T-helper 1 cell treated with Interleukin-12 subunit alpha and Interleukin-12 subunit beta and Interleukin-4 antibody, amounts not matched to agents 30 μg/mL and 1 μg/mL, for 36 hours (primary cell): ENCODE results near the gene SLC19A1.

Source experiments
- H3K27ac Mint-ChIP-seq: one replicate; pipeline ENCODE4 v1.8.0; 2021; ENCODE audit warnings: mild to moderate bottlenecking, mixed read lengths
- H3K27me3 Mint-ChIP-seq: one replicate; pipeline ENCODE4 v1.8.0; 2021; ENCODE audit warnings: low read depth, mixed read lengths
- H3K36me3 Mint-ChIP-seq: one replicate; pipeline ENCODE4 v1.8.0; 2021; ENCODE audit warnings: low read depth, mixed read lengths
- H3K4me1 Mint-ChIP-seq: one replicate; pipeline ENCODE4 v1.8.0; 2021; ENCODE audit warnings: low read depth, mixed read lengths
- H3K4me3 Mint-ChIP-seq: one replicate; pipeline ENCODE4 v1.8.0; 2021; ENCODE audit warnings: mild to moderate bottlenecking, moderate library complexity, mixed read lengths
- H3K9me3 Mint-ChIP-seq: one replicate; pipeline ENCODE4 v1.8.0; 2021; ENCODE audit warnings: mixed read lengths

Gene SLC19A1

DNA sequence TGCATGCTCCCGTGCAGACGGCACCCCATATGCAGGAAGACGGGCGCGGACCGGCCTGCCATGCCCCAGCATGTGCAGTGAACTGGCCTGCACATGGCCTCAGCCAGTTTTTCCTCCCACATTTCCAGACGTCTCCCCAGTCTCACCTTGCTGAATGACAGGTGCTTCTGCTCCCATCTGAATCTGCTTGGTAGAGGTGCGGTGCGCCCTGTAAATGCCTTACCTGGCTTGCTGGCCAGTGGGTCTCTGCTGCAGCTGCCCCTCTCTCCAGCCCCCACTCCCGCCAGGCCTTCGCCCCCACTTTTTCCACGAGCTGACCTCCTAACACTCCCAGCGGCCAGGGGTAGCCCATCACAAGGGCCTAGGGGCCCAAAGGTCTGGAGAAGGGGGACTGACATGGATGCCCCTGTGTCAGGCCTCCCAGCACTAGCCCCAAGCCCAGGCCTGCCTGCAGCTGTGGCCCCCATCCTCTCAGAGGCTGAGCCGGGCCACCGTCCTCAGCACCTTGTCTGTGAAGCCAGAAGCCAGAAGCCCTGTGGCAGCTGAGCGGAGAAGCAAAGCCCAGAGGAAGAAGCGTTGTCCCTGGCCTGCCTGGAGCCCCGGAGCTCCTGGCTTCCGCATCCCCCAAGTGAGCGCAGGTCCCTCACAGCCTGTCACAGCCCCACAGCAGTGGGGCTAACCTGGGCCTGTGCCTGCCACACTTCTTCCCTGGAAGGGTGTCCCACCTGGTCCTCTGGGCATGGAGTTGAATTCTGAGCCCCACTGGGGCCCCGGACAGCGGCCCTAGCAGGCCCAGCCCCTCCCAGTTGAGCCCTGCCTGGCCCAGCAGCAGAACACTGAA is 3.7 kb upstream of the SLC19A1 start:
- Mint-ChIP-seq H3K9me3 (no peaks in the 10 kb centered on the region), H3K27ac (no peak overlapping the region), H3K27me3 (no peaks in the 10 kb centered on the region), H3K4me1 (peaks cover 27% of the 10 kb centered on the region), H3K4me3 (no peak overlapping the region), H3K36me3 (no peaks in the 10 kb centered on the region)

DNA sequence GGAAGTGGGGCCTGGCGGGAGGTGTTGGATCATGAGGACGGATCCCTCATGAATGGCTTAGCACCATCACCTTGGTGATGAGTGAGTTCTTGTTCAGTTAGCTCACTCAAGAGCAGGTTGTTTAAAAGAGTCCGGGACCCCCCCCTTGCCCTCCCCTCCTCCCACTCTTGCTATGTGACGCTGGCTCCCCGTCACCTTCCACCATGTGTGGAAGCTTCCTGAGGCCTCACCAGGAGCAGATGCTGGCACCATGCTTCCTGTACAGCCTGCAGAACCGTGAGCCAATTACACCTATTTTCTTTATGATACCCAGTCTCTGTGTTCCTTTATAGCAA is 3.0 kb upstream of the SLC19A1 start:
- Mint-ChIP-seq H3K27ac (no peak overlapping the region), H3K9me3 (no peaks in the 10 kb centered on the region), H3K4me3 (no peak overlapping the region), H3K4me1 (peaks cover 26% of the 10 kb centered on the region), H3K27me3 (no peaks in the 10 kb centered on the region), H3K36me3 (no peaks in the 10 kb centered on the region)

DNA sequence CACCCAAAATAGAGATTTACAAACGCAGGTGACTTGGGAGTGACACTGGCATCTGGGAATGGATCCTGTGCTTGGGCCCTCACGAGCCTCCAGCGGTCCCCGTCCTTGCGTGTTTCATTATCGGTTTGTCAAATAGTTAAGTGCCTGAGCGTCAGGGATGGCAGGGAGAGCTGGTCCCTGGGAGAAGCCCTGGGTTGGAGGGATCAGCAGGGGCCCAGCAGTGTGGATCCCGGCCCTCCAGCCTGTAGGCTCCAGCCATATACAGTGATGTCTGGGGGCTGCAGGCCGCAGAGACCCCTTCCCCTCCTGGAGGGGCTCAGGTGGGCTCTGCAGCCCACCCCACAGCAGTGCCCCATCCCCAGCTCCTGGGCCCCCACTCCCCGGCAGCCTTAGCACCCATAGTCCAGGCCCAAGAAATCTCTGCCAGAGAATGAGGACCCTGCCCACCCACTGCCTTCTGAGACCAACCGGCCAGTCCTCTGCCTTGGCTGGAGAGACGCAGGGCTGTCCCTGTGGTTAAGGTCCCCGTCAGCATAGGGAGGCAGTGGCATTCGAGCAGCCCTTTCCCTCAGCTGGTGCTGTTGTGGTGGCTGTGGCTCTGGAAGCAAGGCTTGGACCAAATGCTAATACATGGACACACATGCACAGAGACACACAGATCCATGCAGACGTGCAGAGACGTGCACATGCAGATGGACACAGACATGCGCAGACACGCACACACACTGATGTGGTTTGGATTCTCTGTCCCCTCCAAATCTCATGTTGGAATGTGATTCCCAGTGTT is 2.4 kb upstream of the SLC19A1 start:
- Mint-ChIP-seq H3K36me3 (no peaks in the 10 kb centered on the region), H3K27me3 (no peaks in the 10 kb centered on the region), H3K4me3 (no peak overlapping the region), H3K4me1 (peaks cover 27% of the 10 kb centered on the region), H3K9me3 (no peaks in the 10 kb centered on the region), H3K27ac (no peak overlapping the region)

DNA sequence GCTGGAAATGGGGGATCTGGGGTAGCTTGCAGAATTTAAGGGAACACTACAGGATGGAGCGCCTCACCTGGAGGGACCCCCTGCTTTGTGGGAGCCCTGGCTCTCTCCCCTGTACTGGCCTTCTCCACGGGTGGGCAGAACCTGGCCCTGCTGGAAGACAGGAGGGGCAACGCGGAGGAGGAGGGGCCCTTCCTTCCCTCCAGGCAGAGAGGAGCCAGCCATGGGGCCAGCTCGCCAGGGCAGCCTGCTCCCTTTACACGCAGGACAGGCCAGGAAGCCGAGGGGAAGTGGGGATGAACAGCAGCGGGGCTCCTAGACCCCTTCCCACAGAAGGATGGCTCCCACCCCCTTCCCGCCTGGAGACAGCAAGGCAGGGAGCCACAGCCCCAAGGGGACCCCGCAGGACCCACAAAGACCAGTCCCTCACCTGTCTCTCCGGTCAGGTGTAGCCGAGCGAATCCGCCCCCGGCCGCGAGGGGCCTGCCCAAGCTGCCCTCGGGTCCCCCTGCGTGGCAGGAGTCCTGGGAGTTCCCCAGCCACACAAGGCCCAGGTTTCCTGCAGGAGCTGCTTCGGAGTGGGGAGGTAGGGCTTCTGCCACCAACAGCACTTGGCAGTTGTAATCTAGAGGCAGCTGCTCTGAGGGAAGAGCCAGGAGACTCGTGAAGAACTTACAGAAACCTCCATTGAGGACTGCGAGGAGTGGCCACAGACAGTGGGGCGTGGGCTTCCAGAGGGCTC is 1.6 kb upstream of the SLC19A1 start:
- Mint-ChIP-seq H3K27me3 (no peaks in the 10 kb centered on the region), H3K9me3 (no peaks in the 10 kb centered on the region), H3K36me3 (no peaks in the 10 kb centered on the region), H3K27ac (no peak overlapping the region), H3K4me1 (peaks cover 21% of the 10 kb centered on the region), H3K4me3 (peak overlapping the region; percentile 67)

DNA sequence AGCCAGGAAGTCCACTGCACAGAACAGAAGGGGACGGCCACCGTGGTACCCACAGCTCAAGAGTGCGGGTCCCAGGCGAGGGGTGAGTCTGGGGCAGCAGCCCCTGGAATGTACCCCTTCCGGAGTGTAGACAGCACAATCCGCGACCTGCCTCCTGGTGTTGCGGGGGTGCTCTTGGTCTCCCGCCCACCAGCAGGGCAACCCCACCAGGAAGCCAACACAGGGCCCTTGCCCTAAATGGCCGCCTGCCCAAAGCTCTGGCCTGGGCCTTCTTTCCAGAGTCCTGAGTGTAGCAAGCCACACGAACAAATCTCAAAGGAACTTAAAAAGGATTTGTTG is 1.1 kb upstream of the SLC19A1 start:
- no peaks in the 10 kb centered on the region for H3K27me3 Mint-ChIP-seq
- no peaks in the 10 kb centered on the region for H3K9me3 Mint-ChIP-seq
- H3K4me3 Mint-ChIP-seq: peak overlapping the region; percentile 67
- H3K4me1 Mint-ChIP-seq: peaks cover 19% of the 10 kb centered on the region
- H3K36me3 Mint-ChIP-seq: no peaks in the 10 kb centered on the region
- no peak overlapping the region for H3K27ac Mint-ChIP-seq

DNA sequence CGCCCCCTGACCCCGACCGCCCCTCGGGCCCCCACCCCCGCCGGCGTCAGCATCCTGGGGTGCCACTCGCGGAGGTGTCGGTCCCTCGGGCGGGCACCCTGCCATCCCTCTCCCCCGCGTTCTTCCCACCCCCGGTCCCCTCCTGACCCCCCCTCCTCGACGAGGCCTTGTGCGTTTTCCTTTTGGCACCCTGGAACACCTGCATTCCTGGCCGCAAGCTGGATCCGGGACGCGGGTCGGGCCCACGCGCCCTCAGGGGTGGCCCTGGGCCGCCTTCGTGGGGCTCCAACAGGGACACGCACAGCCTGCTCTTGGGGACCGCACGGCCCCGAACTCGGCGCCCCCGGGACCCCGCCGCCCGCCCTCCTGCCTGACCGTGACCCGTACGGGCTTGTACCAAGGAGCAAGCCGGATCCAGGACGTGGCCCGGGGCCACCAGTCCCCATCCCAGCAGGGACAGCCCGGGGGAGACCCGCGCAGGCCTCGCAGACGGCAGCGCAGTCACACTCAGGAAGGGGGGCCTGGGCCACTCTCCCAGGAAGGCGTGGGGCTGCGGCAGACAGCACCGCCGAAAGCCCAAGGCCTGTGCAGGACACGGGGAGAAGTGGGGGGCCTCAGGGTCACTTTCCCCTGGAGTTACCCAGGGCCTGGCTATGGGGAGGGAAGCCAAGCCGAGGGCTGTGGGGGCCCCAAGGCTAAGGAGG is 579 bp upstream of the SLC19A1 start:
- peaks cover 18% of the 10 kb centered on the region for H3K4me1 Mint-ChIP-seq
- no peaks in the 10 kb centered on the region for H3K27me3 Mint-ChIP-seq
- H3K9me3 Mint-ChIP-seq: no peaks in the 10 kb centered on the region
- H3K36me3 Mint-ChIP-seq: no peaks in the 10 kb centered on the region
- H3K4me3 Mint-ChIP-seq: no peak overlapping the region
- no peak overlapping the region for H3K27ac Mint-ChIP-seq

DNA sequence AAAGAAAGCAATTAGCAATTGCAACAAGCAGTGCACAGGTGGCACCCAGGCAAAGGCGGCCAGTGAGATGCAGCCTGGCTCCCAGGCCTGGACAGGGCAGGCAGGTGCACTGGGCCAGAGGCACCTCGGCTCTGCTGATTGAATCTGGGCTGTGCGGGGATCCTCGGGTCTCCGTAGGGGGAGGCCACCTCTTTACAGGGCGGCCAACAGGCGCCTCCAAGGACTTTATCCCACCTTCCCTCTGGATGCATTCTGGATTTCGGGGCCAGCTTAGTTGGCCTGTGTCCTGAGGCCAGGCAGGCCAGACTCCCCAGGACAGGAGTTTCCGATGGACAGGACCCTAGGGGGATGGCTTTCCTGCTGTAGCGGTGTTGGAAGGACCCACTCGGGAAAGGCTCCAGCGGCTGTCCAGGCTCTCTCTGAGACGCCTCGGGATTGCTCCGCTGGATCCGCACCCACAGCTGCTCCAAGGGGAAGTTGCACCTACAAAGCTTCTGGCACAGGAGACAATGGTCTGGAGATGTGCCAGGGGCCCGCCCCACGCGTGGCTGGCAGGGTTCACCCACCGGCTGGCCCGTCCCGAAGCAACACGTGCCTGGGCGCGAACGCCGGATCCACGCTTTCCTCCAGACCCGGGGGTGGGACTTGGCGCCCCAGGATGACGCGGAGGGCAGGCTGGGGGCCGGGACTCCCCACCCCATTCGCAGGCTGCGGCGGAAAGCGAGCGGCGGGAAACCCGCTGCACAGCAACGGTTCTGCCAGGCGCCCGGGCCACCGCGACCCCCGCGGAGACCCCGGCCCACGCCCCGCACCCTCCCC is 810 bp downstream of the SLC19A1 start:
- Mint-ChIP-seq H3K27me3 (no peaks in the 10 kb centered on the region), H3K9me3 (no peaks in the 10 kb centered on the region), H3K36me3 (no peaks in the 10 kb centered on the region), H3K4me1 (peaks cover 13% of the 10 kb centered on the region), H3K27ac (peak overlapping the region; percentile 76), H3K4me3 (peak overlapping the region; percentile 75)

DNA sequence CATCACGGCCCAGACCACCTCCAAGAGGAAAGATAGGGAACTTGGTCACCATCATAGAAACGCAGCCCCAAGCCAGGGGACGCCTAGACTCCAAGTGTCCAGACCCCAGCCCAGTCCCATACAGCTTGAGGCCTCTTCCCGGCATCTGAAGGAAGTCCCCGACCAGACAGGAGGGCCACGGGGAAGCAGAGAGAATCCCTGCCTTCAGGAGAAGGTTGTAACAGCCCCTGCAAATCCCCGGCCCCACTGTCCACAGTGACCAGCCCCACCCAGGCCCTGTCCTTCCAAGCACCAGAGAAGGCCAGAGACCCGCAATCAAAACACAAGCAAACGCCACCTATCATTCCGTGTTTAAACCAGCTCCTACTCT is 1.7 kb downstream of the SLC19A1 start:
- Mint-ChIP-seq H3K4me1 (peaks cover 15% of the 10 kb centered on the region), H3K36me3 (peaks cover 2% of the 10 kb centered on the region), H3K4me3 (peak overlapping the region; percentile 75), H3K9me3 (no peaks in the 10 kb centered on the region), H3K27me3 (no peaks in the 10 kb centered on the region), H3K27ac (peak overlapping the region; percentile 76)

DNA sequence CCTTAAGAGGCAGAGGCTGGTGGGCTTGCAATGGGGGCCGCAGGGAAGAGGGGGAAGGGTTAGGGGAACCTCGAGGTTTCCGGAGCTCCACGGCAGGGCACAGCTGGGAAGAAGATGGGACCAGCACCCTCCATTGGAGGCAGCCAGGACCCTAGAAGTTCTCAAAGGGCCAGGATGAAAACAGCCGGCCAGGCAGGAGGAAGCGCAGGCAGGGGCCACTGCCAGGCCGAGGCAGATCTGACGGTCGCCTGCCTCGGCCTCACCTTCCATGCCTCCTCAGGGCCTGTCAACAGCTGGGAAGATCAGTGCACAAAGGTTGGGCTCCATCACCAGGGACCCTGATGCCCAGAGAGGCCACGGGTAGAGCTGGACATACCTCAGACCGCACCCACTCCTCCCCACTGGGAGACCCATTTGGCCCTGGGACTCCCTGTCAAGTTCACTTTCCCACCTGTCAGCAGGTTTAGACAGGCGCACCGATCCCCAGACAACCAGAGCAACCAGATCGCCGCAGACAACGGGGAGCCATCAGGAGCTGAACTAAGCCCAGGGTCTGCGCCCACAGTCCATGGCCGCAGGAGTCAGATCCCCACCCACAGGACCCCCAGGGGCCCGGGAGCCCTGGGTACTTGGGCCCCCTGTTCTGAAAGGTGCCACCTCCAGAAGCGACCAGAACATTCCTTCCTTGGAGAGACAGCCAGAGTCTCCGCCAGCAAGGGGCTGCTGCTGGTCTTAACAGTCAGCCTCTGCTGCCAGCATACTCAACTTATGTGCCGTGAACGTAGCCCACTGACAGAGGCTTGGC is 2.2 kb downstream of the SLC19A1 start:
- H3K27me3 Mint-ChIP-seq: no peaks in the 10 kb centered on the region
- H3K9me3 Mint-ChIP-seq: no peaks in the 10 kb centered on the region
- H3K4me1 Mint-ChIP-seq: peaks cover 15% of the 10 kb centered on the region
- peaks cover 4% of the 10 kb centered on the region for H3K36me3 Mint-ChIP-seq
- H3K4me3 Mint-ChIP-seq: peak overlapping the region; percentile 75
- H3K27ac Mint-ChIP-seq: peak overlapping the region; percentile 76

DNA sequence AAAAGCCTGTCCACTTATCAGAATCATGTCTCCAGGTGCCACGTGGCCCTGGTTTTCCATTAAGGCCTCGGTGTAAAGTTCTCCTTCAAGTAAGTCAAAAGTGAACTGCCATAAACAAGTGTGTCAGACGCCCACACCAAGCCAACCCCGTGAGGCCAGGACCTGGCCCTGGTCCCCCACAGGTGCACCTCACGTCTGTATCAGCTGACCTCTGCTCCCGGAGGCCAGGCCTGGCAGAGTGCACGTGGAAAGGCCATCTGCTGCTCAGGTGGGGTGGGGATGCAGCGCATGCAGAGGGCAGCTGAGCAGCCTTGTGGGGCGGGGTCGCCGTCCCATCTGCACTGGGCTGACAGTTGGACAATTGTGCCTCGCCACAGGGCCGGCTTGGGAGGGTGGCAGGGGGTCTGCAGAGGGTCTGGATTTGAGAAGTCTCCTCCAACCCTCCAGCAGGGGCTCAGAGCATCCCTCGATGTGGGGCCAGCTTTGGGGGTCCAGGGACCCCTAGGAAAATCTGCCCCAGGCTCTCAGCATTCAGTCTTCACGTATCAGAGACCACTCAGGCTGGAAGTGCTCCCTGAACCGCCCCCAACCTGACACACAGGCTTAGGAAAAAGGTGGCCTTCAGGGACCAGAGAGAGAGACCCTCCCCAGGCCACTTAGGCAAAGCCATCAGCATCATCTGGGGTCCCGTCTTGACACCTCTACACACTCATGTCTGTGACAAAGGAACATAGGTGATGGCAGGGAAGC is 3.0 kb downstream of the SLC19A1 start:
- Mint-ChIP-seq H3K4me3 (no peak overlapping the region), H3K27ac (no peak overlapping the region), H3K27me3 (no peaks in the 10 kb centered on the region)

DNA sequence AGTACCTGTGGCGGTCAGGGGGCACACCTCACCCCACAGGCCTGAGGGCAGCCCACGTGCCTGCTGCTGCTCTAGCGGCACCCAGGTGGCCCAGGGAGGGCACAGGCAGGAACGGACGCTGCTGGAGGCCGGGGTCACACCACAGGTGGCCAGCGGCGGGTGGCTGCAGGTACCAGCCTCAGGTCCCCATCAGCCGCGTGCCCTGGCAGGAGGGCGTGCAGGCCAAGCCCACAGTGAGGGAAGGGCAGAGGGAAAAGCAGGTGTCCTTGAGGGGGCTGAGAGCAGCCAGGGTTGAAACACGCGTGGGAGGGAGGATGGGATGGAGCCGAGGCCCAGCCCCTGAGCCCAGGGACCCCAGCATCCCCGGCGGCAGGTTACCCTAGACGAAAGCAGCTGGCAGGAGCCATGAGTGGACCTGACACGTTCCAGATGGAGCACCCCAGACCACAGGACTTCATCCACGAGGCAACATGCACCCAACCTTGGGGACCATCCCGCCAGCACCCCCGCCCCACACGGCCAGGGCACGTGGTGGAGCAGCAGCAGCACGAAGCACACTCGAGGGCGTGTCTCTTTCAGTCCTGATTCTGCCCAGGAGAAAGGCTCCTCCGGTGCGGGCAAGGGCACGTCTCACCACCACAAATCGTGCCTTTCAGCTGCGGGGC is 3.7 kb downstream of the SLC19A1 start:
- no peaks in the 10 kb centered on the region for H3K27me3 Mint-ChIP-seq
- peaks cover 4% of the 10 kb centered on the region for H3K36me3 Mint-ChIP-seq
- peaks cover 13% of the 10 kb centered on the region for H3K4me1 Mint-ChIP-seq
- H3K9me3 Mint-ChIP-seq: no peaks in the 10 kb centered on the region
- H3K4me3 Mint-ChIP-seq: no peak overlapping the region
- H3K27ac Mint-ChIP-seq: no peak overlapping the region

More for the DNA sequence above, 3.0 kb downstream of the SLC19A1 start:
- peaks cover 4% of the 10 kb centered on the region for H3K36me3 Mint-ChIP-seq
- no peaks in the 10 kb centered on the region for H3K9me3 Mint-ChIP-seq
- H3K4me1 Mint-ChIP-seq: peaks cover 15% of the 10 kb centered on the region

DNA sequence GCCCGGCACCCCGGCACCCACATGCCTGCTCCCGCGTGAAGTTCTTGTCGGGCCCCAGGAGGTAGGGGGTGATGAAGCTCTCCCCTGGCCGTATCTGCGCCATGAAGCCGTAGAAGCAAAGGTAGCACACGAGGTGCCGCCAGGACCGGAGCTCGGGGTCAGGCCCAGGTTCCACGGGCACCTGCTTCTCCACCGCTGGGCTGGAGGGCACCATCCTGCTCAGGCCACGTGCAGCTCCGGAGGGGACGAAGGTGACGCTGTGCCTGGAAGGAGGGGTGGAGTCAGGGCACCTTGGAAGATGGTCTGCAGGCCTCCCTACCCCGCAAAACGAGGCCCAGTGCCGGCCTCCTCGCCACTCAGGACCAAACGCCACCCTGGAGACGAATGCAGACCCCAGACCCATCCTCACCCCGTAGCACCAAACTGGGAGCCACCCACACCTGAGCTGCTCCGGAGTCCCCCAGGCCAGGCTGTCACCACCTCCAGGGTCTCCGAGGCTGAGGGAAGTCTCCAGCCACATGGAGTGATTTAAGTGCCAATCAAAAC is 4.4 kb downstream of the SLC19A1 start:
- Mint-ChIP-seq H3K36me3 (peaks cover 4% of the 10 kb centered on the region), H3K27ac (no peak overlapping the region), H3K27me3 (no peaks in the 10 kb centered on the region), H3K4me3 (no peak overlapping the region), H3K4me1 (peaks cover 15% of the 10 kb centered on the region), H3K9me3 (no peaks in the 10 kb centered on the region)
